Cerebellar cortex (tissue), 1 donor: ENCODE data around the gene POTEI.
"Not testable (repeated sequence)": the region's sequence is repeated elsewhere in the genome, so short reads cannot be mapped to it uniquely, and the experiment has no call there.

Experiments used
- DNase-seq: peaks from one replicate; pipeline ENCODE4 v3.0.0-alpha.2; 2015; ENCODE audit warnings: low spot score

The POTEI gene

DNA sequence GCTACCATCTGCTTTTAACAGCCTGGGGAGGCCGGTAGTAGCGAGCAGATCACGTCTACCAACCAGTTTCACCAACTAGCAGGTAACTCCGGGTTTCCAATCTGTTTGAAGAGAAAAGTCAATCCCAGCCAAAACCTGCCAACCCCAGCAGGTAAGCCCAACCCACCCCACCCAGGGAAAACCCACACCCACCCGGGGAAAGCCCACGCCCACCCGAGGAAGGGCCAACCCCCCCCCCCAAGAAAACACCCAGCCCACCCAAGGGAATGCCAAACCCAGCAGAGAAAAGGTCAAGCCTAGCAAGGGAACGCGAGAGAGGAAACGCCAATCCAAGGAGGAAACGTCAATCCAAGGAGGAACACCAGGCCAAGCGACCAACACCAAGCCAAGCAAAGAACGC lies at the start of gene POTEI:
POTEI (minus strand) TSS at position 101 of the 400 bp plus-strand sequence; CDS start at position 8, 93 bp downstream.
- DNase-seq = not testable (repeated sequence)

DNA sequence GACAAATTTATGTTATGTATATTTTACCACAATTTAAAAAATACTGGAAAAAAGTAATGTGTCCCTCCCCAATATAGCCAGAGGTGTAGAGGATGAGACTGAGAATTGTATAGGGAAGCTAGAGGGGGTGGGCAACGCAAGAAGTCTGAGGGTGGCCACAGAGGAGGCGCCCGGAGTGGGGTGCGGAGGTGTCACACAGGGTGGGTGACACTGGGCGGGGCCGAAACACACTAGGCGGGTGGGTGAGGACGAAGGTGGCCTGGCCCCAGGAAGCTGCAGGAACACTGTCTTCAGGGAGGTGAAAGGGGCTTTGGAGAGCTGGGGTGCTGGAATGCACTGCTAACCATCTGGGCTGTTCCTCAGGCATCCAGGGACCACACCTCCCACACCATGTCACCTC lies 47.3 kb upstream of the POTEI start:
- not testable (repeated sequence) for DNase-seq

DNA sequence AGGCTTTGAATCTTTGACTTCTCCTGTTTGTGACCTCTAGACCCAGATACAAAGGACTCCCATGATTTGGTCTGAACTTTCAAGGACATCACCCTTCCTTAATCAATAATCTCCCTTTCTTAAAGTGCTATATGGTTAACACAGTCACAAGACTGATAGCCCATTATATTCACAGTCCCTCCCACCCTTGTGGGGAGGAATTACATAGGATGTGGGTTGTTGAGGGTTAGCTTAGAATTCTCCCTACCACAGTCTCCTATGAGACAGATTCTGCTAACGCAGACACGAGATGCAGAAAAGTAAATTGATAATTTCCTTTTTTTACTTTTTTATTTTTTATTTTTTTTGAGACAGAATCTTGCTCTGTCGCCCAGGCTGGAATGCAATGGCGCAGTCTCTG lies 45.0 kb upstream of the POTEI start:
- DNase-seq = not testable (repeated sequence)

DNA sequence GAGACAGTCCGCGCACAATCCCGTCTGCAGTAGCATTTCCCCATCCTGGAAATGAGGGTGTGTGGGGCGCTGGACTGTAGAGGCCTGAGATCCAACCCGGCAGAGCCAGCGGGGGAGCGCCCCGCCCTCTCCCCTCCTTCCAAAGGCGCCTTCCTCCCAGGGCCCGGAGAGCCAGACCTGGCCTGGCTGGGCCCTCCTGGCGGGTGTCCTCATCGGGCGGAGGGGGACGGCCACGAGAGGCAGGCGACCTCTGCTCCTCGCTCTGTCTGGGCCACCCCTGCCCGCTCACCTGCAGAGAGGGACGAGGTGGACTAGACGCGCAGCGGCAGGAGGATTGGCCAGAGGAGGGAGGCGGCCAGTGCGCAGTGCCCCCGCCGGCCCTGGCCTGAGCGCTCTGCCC lies 40.3 kb upstream of the POTEI start:
- not testable (repeated sequence) for DNase-seq

DNA sequence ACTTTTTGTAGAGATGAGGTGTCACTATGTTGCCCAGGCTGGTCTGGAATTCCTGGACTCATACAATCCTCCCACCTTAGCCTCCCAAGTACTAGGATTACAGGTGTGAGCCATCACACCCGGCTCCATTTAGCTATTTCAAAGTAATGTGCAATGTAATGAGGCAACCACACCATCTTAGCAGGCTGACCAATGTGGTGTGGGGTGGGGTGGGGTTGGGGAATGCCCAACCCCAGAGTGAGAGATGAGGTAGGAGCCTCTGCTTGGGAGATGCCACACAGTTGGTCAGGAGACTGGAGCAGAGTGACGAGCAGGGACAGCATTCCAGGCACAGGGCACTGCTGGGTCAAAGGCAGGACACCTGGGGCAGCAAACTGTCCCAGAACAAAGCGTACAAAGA lies 39.3 kb upstream of the POTEI start:
- not testable (repeated sequence) for DNase-seq

DNA sequence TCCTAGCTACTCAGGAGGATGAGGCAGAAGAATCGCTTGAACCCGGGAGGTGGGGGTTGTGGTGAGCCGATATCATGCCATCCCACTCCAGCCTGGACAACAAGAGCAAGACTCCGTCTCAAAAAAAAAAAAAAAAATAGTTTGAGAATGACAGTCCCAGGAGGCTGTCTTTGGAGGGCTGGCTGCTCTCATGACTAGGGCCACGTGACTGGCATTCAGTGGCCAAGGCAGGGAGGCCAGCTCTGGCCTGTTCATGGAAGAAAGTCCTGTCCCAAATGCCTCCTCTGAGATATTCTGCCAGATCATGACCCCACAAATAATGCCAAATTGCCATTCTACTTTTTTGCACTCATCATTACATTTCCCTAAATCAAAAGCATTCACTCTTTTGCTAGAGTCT lies 35.9 kb upstream of the POTEI start:
- not testable (repeated sequence) for DNase-seq

DNA sequence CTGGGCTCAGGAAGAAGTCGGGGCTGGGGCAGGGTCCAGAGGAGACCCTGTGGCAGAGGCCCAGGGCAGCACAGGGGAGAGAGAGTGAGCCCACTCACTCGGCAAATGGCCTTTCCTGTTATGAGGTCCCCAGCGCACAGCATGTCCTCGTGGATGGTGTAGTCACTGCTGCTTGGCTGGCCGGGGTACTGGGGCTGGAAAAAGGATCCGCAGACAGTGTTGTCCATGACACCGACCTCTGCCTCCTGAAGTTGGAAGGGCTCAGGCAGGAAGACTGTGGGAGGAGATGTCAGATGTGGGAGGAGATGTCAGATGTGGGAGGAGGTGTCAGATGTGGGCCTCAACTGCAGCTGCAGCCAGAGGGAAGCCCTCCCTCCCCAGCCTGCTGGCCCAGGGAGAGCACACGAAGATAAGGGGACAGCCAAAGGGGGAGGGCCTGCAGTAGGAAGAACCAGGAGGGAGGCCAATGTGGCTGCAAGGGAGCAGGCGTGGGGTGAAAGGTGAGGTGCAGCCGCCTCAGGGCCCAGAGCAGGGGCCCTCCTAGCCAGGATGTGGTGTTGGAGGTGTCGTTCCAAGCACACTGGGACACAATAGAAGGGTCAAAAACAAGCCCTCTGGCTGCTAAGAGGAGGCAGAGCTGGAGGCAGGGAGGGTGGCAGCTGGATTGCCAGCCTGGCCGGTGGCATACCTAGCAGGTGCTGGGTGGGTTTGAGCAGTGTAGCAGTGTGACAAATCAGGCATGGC lies 34.8 kb upstream of the POTEI start:
- DNase-seq = not testable (repeated sequence)

DNA sequence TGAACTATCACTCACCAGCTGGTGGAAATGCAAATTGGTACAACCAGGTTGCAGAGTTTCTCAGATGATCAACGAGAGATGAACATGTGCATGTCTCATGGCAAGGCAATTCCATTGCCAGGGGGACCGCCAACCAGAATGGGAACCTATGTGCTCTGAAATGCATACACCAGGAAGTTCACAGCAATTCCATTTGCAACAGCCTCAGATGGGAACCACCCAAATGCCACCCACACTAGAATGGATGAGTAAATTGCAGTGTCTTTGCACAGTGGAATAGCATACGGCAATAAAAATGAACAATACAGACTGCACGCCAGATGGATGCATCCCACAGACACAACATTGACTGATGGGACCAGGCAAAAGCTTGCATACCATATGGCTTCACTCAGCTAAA lies 33.7 kb upstream of the POTEI start:
- not testable (repeated sequence) for DNase-seq

DNA sequence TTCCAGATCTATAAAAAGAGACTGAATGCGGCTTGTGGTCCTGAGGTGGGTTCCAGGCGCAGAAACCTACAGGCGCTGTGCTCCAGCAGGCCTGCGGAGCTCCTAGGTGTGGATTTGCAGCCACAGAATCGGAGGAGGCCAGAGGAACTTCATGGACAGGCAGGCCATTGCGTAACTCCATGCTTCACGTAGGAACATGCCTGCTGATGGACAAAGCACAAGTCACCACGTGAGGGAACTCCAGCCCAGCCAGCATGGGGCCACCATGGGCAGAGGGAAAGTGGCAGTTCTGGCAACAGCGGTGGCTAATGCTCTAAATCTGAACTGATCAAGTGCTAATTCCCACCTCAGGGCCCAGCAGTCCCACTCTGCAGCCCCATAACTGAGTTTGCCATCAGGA lies 29.1 kb upstream of the POTEI start:
- not testable (repeated sequence) for DNase-seq

DNA sequence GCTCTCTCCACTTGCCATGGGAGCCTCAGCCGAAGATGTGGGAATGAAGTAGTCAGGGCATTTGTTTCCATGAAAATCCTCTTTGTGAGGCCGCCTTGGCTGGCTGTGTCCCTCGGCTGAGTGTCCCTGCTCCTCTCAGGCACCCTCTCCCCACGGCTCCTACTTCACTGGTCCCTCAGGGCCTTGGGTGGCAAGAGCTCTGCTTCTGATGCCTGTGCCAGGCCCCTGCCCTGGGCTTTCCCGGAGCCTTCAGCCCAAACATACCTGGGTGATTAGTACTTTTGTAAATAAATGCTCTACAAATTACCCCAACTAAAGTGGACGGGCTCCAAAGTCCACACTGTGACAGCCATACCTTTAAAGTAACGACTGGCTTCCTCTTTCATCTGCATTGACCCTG lies 27.5 kb upstream of the POTEI start:
- not testable (repeated sequence) for DNase-seq

DNA sequence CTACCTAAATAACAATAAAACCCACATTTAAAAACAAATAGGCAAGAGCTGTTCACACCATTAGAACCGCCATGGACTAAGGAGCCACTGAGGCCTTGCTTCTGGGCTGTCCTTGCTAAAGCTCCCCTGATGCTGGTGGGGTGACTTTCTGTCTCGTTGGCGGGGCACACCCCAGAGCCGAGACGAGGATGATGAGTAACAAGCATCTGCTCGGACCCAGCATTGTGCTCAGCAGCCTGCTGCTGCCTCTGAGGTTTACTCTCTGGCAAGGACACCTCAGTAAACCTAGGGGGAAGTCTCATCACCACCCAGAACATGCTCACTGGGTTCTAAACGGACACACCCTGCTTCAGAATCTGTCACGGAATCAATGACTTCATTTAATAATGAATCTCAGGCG lies 22.5 kb upstream of the POTEI start:
- not testable (repeated sequence) for DNase-seq

DNA sequence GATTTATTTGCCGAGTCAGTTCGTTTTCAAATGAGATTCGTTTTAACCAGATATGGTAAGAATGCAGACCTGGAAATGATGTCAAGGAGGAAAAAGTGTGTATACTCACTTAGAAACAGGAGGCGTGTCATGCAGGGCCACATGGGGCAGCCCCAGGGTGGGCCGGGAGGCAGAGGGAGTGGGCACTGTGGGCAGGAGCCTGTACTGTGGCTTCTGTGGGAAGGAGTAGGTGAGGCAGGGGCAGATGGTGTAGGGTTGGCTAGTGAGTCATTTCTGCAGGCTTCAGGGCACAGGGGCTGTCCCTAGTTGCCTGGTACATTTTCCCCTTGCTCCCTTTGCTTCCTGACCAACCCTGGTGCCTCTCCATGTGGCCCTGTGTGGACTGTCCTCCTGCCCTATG lies 22.1 kb upstream of the POTEI start:
- DNase-seq = not testable (repeated sequence)

DNA sequence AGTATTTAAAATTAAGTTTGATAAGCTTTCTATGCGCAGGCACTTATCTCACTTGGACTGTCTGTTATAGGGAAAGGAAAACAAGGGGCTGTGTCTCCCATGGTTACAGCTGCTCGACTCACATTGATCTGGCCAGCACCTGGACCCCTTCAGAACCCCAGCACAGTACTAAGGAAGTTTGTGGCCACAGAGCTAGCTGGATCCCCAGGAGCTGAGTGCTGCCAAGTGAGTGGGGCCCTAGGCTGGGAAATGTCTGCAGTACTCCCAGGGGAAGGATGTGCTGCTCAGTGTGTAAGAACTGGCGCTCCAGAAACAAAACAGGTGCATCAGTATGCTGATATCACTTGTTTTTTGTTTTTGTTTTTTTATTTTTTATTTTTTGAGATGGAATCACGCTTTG lies 21.1 kb upstream of the POTEI start:
- not testable (repeated sequence) for DNase-seq

DNA sequence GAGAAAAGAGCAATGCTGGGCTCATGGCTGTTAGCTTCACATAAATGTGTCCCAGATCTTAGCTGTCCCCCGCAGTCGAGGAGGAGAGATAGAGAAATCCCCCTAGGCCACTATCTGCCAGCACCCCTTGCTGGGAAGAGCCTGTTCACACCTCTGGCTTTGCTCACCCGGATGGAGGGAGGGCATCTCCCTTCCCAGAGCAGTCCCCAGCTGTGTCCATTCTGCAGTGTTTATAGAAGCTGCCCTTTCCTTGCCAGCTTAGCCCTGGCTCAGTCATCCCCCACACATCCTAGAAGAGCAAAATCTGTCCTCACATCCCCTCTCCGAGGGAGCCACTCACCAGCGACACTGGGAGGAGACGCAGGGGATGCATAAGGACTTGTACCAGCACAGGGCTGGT lies 20.4 kb upstream of the POTEI start:
- not testable (repeated sequence) for DNase-seq

DNA sequence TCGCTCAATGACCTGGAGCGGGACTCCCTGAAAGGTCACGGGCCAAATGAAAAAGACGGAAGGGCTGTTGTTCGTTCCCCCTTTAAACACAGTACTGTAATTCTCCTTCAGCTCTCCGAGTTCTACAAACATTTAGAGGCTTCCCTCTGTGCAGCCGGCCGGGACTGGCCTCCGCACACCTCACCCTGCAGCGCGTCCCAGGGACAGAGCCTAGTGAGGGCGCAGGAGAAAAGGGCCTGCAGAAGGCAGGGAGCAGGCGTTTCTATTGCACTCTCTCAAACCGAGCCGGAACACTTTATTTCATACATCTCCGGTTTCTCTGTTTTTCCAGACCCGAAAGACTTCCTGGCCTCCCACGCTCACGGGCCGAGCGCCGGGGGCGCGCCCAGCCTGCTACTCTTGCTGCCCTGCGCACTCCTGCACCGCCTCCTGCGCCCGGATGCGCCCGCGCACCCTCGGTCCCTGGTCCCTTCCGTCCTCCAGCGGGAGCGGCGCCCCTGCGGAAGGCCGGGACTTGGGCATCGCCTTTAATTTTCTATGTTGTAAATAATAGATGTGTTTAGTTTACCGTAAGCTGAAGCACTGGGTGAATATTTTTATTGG lies 18.3 kb upstream of the POTEI start:
- not testable (repeated sequence) for DNase-seq

DNA sequence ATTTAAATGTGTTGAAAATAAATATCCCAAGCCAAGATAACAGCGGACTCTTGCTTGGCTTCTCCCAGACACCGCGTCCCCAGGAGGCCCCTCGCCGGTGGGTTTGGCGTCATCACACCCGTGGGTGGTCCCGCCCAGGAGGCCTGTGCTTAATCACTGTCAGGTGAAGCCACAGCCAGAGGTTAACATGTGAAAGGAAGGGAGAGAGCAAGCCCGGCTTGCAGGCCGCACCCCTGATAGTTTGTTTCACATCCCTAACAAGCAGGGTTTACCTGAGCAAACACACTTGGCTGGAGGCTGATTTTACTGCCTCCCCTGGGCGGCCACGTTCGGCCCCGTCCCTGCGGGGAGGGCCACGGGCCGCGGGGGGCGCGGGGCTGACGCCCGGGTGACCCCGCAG lies 13.3 kb upstream of the POTEI start:
- DNase-seq = not testable (repeated sequence)

DNA sequence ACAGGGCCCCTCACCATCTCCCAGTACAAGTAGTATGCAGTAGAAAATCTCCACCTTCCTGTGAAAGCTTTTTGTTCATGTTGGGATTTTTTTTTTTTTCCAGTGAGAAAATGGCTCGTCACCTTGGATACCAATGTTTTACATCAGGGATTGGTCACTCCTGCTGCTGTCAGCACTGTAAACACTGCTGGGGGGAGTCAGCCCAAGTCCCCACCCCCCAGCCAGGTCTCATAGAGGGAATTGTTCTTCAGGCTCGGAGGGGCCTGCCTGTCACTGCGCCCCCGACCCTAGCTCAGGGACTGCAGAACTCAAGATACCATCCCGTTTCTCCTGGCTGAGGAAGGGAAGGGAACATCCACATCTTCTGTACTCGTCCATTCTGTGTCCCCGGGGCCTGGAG lies 11.9 kb upstream of the POTEI start, which contains the start of gene CFC1B:
CFC1B (plus strand) TSS at position 231 of the 400 bp plus-strand sequence. CDS start 263 bp downstream, outside the sequence.
- not testable (repeated sequence) for DNase-seq

DNA sequence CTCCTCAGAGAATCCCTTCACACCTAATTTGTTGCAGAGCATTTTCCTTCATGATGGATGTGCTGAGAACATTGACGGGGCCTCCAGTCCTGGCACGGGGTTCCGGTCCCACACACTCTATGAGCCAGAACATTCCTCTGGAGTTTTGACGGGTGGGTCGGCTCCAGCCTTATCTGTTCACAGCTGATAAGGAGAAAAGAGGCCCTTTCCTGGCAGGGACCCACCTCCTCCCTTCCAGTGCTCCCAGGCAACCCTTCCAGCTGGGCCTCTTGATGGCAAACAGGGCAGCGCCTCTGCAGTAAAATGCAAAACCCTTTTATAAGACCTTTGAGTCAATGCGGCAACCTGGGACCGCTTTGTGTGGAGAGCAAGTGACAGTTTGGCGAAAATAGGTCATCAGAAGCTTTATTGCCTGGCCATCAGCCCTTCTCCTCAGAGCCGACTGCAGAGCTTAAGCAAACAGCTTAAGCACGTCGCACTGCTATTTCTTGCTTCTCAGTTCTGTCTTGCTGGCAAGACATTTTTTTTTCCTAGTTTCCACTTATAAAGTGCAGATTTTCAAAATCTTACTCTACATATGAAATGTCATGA lies 9.5 kb upstream of the POTEI start:
- not testable (repeated sequence) for DNase-seq

DNA sequence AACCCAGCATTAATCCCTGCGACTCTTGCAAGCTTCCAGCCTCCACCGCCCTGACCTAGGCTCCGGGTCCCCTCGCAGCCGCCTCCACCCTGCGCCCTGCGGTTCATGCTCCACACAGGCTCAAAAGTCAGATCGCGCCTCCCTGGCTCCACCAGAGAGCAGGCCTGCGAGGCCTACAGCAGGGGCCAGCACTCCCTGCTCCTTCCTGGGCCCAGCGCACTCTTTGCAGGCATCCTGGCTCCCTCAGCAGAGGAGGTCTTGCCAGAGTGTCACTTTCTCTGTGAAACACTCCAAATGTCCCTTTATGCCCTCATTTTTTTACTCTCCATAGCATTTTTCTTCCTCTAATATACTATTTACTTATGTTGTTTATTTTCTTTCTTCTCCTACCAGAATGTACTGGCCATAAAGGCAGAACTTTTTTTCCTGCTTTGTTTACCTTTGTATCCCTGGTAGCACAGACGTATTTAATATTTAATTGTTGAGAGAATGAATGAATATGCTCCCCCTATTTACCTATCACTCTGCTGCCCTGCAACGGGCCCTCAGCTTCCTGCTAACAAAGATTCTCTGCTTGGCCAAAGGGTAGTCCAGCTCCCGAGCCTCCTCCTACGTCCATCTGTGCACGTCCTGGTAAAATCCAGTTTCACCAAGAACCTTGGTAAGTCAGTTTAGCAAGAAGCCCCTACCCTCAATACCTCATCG lies 2.8 kb upstream of the POTEI start:
- not testable (repeated sequence) for DNase-seq

DNA sequence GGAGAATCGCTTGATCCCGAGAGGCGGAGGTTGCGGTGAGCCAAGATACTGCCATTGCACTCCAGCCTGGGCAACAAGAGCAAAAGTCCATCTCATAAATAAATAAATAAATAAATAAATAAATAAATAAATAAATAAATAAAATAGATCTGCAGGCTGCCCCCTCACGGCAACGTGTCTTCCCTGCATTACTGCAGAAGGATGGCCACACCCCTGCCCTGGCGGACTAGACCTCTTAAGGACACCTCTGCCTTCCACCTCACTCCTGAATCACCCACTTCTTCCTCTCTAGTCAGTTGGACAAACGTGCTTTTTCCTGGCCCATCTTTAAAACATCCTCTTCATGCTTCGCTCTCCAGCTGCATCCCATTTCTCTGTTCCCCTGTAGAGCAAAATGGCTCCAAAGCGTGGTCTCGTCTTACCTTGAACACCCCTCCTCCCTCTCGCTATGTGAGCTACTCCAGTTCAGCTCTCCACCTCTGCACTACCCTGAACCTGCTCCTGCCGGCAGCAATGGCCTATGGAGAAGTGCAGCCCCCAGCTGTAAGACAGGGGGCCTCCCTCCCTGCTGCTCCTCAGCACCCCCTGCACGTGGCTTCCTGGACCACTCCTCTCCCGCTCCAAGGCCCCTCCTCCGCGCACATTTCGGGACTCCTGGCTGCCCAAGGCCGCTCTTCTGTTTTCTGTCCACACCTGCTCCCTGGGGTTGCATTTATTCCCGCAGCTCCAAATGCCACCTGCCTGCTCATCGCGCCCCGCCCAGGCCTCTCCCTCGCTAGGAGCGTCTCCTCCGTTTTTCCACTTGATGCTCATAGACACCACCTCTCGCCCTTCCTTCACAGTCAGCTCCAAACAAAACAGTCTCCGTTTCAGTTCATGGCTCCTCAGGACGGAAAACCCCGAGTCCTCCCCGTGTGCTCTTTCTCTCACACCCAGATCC lies 1.9 kb upstream of the POTEI start:
- not testable (repeated sequence) for DNase-seq

DNA sequence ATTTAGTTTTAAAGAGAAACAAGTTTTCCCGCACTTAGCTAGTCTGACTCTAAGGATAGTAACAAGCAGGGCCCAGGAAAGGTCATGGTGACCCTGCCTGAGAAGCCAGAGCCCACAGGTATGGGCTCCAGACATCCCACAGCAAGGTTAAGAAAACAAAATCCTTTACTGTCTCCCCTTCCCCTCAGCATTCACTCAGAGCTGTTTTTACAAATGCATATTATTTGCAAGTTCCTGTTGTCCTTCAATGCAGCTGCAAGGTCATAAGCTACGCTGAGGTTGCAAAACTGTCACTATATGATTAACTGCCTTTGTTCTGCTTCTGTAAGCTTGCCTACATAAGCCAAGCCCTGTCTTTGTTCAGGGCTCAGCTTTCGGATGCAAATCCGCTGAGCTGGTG lies 18.1 kb downstream of the POTEI start:
- not testable (repeated sequence) for DNase-seq
